ENCODE data around the gene NUDT6.

DNA sequence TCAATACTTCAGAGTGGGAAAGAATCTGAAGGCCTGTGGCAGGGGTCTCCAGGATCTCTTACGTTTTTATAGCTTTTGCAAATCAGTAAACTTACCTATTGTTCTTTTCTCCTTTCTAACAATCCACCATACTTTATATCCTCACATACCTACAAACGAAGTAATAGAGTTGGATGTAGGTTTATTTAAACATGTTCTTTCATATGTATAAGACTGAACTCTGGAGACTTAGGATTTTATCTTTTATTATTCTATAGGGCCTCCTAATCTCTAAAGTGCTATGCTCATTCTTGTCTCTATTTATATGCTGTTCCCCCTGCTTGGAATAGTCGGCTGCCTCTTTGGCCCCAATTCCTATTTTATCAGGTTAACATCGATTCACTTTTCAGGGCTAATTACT lies 43.8 kb upstream of the NUDT6 start:
- TF ChIP-seq POLR2AphosphoS5 (IDR thresholded peaks at IDR 0.05; ENCODE audit: low read depth, low read length) = no peak
- TF ChIP-seq, protein P1, sequence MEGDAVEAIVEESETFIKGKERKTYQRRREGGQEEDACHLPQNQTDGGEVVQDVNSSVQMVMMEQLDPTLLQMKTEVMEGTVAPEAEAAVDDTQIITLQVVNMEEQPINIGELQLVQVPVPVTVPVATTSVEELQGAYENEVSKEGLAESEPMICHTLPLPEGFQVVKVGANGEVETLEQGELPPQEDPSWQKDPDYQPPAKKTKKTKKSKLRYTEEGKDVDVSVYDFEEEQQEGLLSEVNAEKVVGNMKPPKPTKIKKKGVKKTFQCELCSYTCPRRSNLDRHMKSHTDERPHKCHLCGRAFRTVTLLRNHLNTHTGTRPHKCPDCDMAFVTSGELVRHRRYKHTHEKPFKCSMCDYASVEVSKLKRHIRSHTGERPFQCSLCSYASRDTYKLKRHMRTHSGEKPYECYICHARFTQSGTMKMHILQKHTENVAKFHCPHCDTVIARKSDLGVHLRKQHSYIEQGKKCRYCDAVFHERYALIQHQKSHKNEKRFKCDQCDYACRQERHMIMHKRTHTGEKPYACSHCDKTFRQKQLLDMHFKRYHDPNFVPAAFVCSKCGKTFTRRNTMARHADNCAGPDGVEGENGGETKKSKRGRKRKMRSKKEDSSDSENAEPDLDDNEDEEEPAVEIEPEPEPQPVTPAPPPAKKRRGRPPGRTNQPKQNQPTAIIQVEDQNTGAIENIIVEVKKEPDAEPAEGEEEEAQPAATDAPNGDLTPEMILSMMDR (IDR thresholded peaks at IDR 0.05) = no peak
- no peak for TF ChIP-seq SIN3A (IDR thresholded peaks at IDR 0.05; ENCODE audit: borderline replicate concordance, low read depth, low read length)
- TF ChIP-seq NRF1 (IDR thresholded peaks at IDR 0.05; ENCODE audit: low read depth, low read length) = no peak
- TF ChIP-seq RXRA (IDR thresholded peaks at IDR 0.05; ENCODE audit: borderline replicate concordance, low read depth) = no peak
- no peak for TF ChIP-seq TEAD4 (IDR thresholded peaks at IDR 0.05; ENCODE audit: borderline replicate concordance, insufficient read depth)
- TF ChIP-seq, protein P2, sequence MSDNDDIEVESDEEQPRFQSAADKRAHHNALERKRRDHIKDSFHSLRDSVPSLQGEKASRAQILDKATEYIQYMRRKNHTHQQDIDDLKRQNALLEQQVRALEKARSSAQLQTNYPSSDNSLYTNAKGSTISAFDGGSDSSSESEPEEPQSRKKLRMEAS (IDR thresholded peaks at IDR 0.05; ENCODE audit: low read depth) = no peak
- TF ChIP-seq MXI1 (IDR thresholded peaks at IDR 0.05; ENCODE audit: low read depth, low read length) = no peak
- TF ChIP-seq GABPA (IDR thresholded peaks at IDR 0.05; ENCODE audit: low read depth) = no peak
- TF ChIP-seq, protein P3, sequence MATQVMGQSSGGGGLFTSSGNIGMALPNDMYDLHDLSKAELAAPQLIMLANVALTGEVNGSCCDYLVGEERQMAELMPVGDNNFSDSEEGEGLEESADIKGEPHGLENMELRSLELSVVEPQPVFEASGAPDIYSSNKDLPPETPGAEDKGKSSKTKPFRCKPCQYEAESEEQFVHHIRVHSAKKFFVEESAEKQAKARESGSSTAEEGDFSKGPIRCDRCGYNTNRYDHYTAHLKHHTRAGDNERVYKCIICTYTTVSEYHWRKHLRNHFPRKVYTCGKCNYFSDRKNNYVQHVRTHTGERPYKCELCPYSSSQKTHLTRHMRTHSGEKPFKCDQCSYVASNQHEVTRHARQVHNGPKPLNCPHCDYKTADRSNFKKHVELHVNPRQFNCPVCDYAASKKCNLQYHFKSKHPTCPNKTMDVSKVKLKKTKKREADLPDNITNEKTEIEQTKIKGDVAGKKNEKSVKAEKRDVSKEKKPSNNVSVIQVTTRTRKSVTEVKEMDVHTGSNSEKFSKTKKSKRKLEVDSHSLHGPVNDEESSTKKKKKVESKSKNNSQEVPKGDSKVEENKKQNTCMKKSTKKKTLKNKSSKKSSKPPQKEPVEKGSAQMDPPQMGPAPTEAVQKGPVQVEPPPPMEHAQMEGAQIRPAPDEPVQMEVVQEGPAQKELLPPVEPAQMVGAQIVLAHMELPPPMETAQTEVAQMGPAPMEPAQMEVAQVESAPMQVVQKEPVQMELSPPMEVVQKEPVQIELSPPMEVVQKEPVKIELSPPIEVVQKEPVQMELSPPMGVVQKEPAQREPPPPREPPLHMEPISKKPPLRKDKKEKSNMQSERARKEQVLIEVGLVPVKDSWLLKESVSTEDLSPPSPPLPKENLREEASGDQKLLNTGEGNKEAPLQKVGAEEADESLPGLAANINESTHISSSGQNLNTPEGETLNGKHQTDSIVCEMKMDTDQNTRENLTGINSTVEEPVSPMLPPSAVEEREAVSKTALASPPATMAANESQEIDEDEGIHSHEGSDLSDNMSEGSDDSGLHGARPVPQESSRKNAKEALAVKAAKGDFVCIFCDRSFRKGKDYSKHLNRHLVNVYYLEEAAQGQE (IDR thresholded peaks at IDR 0.05; ENCODE audit: low read depth, low read length) = no peak
- no peak for TF ChIP-seq TCF12 (IDR thresholded peaks at IDR 0.05)
- no peak for TF ChIP-seq YY1 (IDR thresholded peaks at IDR 0.05; ENCODE audit: low read depth)

All from SK-N-SH (cell line).